ENCODE results near the gene SHF.

The SHF gene

DNA sequence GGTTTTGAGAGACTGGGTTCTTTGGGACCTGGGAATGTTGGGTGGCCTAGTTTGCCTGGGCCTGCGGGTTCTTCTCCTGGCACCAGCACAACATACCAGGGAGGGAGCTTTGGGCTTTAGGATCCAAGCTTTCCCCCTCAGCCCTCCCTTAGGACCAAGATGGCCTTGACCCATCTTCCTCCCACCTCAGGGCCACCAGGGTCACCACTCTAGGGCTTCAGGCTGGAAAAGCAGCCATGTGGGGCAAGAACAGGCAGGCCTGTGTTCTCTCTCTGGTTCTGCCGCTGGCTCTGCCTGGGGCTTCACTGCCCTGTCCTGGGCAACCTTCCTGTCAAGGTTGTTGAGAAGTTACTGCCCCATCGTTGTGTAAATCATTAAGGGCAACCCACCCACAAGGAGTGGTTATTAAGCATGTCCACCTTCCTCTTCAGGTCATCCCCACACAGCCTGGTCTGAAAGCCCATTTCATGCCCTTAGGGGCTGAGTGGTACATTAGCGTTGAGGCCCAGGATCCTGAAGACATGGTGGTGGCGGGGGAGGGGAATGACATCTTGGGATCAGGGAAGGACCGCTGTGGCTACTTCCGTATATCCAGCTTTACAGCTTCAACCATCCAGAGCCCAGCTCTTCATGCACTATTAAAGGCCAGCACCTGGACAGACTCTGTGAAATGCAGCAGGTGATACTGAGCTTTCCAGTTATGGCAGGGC is 57.3 kb downstream of the SHF start:
- TF ChIP-seq, protein P1, sequence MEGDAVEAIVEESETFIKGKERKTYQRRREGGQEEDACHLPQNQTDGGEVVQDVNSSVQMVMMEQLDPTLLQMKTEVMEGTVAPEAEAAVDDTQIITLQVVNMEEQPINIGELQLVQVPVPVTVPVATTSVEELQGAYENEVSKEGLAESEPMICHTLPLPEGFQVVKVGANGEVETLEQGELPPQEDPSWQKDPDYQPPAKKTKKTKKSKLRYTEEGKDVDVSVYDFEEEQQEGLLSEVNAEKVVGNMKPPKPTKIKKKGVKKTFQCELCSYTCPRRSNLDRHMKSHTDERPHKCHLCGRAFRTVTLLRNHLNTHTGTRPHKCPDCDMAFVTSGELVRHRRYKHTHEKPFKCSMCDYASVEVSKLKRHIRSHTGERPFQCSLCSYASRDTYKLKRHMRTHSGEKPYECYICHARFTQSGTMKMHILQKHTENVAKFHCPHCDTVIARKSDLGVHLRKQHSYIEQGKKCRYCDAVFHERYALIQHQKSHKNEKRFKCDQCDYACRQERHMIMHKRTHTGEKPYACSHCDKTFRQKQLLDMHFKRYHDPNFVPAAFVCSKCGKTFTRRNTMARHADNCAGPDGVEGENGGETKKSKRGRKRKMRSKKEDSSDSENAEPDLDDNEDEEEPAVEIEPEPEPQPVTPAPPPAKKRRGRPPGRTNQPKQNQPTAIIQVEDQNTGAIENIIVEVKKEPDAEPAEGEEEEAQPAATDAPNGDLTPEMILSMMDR (IDR thresholded peaks at IDR 0.05): no peak

DNA sequence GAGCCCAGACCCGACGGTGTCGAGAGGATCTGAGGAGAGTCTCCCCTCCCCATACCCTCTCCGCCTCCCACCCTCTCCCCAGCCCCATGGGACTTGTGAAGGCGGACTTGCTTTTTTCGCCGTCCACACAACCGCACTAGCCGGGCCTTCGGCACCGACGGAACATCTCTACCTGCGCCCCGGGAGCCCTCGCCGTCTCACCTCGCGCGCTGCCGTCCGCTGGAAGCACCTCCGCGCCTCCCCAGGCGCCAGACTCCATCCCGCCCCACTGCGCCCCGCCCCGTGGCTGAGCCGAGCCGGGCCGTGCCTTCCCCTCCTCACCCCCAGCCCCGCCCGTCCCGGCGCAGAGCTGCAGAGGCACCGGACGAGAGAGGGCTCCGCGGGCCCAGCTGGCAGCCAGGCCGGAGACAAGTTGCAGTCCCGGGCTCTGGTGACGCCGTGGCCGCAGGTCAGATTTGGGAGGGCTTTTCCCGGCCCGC is 58.1 kb downstream of the SHF start, which contains the start of the genes DUOX1 and DUOXA1:
DUOX1 (plus strand) TSS at position 344 of the 479 bp plus-strand sequence. CDS start 1,973 bp downstream, outside the sequence.
DUOXA1 (minus strand) TSS at position 229 of the 479 bp plus-strand sequence. CDS start 6,865 bp downstream, outside the sequence.
- TF ChIP-seq, protein P1 (IDR thresholded peaks at IDR 0.05): no peak

DNA sequence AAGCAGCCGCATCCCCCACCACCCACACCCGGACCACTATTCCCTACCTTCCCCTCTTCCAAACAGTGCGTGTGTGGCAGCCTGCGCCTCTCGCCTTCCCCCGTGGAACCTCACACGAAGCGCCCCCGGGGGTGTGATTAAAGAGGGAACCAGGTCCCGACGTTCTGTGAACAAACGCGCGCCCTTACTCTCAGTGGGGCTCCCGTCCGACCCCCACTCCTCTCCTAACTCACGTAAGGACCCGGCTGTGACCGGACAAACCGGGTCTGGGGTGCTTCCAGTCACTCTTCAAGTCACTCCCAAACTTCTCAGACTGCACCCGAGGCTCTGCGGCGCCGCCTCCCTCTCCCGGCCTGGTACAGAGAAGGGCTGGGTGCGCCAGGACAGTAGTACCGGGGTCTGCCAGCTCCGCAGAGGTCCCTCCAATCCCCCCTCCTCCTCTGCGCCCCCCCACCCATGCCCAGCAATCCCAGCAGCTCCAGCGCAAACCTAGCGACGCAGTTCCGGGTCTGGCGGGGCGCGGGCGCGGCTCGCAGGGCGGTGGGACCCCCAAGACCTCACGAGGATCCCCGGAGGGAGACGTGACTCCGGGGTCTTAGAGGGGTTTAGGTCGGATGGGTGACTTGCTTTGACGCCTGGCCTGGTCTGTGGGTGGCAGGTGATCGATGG is 58.7 kb downstream of the SHF start:
- TF ChIP-seq, protein P1 (IDR thresholded peaks at IDR 0.05): no peak

DNA sequence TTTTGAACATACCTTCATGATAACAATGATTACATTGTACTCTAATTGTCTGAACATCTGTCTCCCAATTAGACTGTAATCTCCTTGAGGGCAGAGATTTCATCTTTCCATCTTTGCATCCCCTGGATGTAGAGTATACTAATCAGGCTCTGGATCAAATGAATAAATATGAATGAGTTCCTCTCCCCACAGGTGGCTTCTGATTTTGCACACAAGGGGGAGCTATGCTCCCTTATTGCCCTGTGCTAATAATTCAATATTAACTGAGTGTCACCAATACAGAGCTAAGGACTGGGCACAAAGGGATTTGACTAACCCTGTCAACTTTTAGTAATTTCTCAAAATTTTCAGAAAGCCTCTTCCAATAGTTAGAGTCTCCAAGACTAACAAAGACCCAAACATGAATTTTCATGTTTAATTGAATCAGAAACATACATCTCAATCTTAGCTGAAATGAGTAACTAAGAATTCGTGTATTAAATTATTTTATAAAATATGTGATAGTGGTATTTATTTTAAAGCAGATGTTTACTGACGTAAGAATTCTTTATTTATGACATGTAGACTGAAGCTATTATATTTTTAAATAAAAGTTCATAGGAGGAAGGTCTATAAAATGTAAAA is 61.1 kb downstream of the SHF start:
- TF ChIP-seq, protein P1 (IDR thresholded peaks at IDR 0.05): peak; percentile 62

DNA sequence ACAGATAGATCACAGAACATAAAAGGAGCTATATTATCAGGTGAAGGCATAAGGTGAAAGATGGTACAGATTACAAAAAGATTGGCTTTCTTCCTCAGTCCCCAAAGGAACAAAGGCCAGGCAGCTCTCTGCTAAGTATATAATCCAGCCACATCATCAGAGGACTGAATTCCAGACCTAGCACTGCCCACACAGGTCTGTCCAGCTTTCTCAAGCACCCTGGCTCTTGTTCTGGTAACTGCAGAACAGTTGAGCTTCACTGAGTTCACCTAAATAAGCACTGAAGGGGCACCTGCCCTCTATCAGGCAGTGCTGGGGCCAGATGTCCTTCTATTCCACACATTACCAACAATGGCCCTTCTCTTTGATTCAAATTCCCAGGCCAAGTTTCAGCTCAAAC is 64.4 kb downstream of the SHF start:
- TF ChIP-seq, protein P1 (IDR thresholded peaks at IDR 0.05): no peak

DNA sequence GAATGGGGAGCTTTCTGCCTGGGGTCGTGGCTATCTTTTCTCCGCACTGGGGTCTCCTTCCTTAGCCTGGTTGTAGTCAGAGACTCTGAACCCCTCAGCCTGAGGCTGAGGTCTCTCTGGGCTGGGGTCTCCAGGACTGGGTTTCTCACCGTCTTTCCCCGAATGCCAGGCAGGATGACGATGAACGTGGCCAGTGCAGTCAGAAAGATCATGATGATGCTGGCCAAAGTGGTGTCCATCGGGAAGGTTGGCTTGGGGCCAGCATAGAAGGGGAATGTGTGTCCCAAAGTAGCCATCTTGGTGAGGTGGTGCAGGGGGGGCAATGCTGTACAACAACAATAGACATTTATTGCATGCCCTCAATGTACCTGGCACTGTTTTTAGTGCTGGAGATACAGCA is 65.0 kb downstream of the SHF start:
- TF ChIP-seq, protein P1 (IDR thresholded peaks at IDR 0.05): no peak

DNA sequence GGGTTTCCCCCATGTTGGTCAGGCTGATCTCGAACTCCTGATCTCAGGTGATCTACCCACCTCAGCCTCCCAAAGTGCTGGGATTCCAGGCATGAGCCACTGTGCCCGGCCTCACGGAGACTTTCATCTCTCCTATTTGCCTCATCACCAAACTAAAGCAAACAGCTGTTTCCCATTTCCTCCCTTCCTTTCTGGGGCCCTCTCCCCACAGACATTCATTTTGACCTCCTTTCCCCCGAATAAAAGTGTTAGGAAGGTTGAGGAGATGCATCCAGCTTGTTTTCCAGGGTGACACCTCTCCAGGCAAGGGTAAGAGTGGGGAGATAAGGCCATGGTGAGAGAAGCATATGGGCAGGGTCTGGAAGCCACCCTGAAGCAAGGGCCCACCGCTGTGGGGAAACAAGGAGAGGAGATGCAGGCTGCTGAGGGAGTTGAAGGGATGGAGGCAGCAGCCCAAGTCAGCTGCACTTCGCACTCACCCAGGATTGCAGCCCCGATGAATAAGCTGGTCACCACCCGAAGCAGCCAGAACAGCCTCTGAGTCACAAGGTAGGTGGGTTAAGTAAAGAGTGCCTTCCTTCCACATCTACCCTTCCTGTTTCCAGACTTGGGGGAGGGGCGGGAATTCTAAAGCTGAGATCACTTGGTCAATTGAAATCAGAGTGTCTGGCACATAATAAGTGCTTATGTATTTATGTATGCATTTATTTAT is 65.9 kb downstream of the SHF start:
- TF ChIP-seq, protein P1 (IDR thresholded peaks at IDR 0.05): no peak

Data from LNCAP (cell line).